IMR-90 (cell line): ENCODE results near the gene SLC6A17. TPM values are rescaled to one million over a fixed set of nuclear protein-coding genes. Genes with fewer than 3 reads are reported as not detected.

Experiments
- ATAC-seq: fragments of 200-7000 bp; cut with Tn5 transposase; 2 replicates; pipeline ENCODE4 v1.9.1; 2020; ENCODE audit warnings: low read depth, mild to moderate bottlenecking, moderate library complexity
- BruUV-seq: library from RNA; stranded (reverse); fragments of 400-500 nt; replicated peaks from 2 replicates; lab custom pipeline; 2021; lab: Mats Ljungman, UMichigan
- CTCF ChIA-PET: fragments of 300-600 bp; formaldehyde crosslinking; extraction: SDS; loops from one replicate; lab custom pipeline; 2021; ENCODE audit warnings: antibody characterized with exemption; lab: Yijun Ruan, JAX
- POLR2A ChIA-PET: fragments of 300-600 bp; sonication (Branson Sonifier 250); formaldehyde crosslinking; loops from one replicate; lab custom pipeline; 2022; ENCODE audit warnings: antibody characterized with exemption; ENCODE audit not compliant: unreplicated experiment; lab: Charles Lee
- DNase-seq: peaks from one replicate; pipeline ENCODE4 v3.0.0; 2013
- H2AFZ ChIP-seq: replicated peaks from 2 replicates; pipeline ENCODE3; 2013; ENCODE audit warnings: low read length, mild to moderate bottlenecking; ENCODE audit not compliant: poor library complexity
- H2AK5ac ChIP-seq: 2 replicates; pipeline ENCODE4 v1.6.1; 2013; ENCODE audit warnings: low read depth, low read length, inconsistent platforms
- H2AK9ac ChIP-seq: replicated peaks from 2 replicates; pipeline ENCODE3; 2013; ENCODE audit warnings: mild to moderate bottlenecking, low read depth, low read length, moderate library complexity; ENCODE audit not compliant: poor library complexity
- H2BK120ac ChIP-seq: 2 replicates; pipeline ENCODE4 v1.6.1; 2013; ENCODE audit warnings: low read depth, low read length, inconsistent platforms
- H2BK15ac ChIP-seq: 3 replicates; pipeline ENCODE4 v1.6.1; 2013; ENCODE audit warnings: low read depth, low read length, inconsistent platforms
- H2BK20ac ChIP-seq: 2 replicates; pipeline ENCODE4 v1.6.1; 2013; ENCODE audit warnings: low read depth, mild to moderate bottlenecking, inconsistent platforms, low read length, moderate library complexity
- H2BK5ac ChIP-seq: 2 replicates; pipeline ENCODE4 v1.6.1; 2013; ENCODE audit warnings: mild to moderate bottlenecking, low read depth, low read length, inconsistent platforms; ENCODE audit not compliant: poor library complexity, severe bottlenecking
- H3K14ac ChIP-seq: replicated peaks from 2 replicates; pipeline ENCODE4 v1.6.1; 2013; ENCODE audit warnings: low read depth, low read length, inconsistent platforms
- H3K18ac ChIP-seq: 2 replicates; pipeline ENCODE4 v1.6.1; 2013; ENCODE audit warnings: low read depth, low read length, control low read depth
- H3K23ac ChIP-seq: 2 replicates; pipeline ENCODE4 v1.6.1; 2013; ENCODE audit warnings: low read depth, low read length, inconsistent platforms
- H3K27ac ChIP-seq: 2 replicates; pipeline ENCODE4 v1.5.1; 2013; ENCODE audit warnings: mild to moderate bottlenecking, control low read depth, low read length; ENCODE audit not compliant: insufficient read depth
- H3K27me3 ChIP-seq: 2 replicates; pipeline ENCODE4 v1.6.1; 2013; ENCODE audit warnings: low read length; ENCODE audit not compliant: control insufficient read depth, insufficient read depth
- H3K36me3 ChIP-seq: 2 replicates; pipeline ENCODE4 v1.6.1; 2013; ENCODE audit warnings: low read length, mixed read lengths; ENCODE audit not compliant: control insufficient read depth, insufficient read depth
- H3K4ac ChIP-seq: 2 replicates; pipeline ENCODE4 v1.6.1; 2013; ENCODE audit warnings: low read depth, low read length, inconsistent platforms
- H3K4me1 ChIP-seq: 2 replicates; pipeline ENCODE4 v1.6.1; 2013; ENCODE audit warnings: low read length, mixed read lengths; ENCODE audit not compliant: control insufficient read depth, insufficient read depth
- H3K4me2 ChIP-seq: 2 replicates; pipeline ENCODE4 v1.6.1; 2013; ENCODE audit warnings: low read depth, mild to moderate bottlenecking, control low read depth, low read length, moderate library complexity
- H3K4me3 ChIP-seq: 2 replicates; pipeline ENCODE4 v1.5.1; 2013; ENCODE audit warnings: low read depth, mild to moderate bottlenecking, control low read depth, low read length, moderate library complexity; ENCODE audit not compliant: insufficient read depth
- H3K56ac ChIP-seq: 2 replicates; pipeline ENCODE4 v1.6.1; 2013; ENCODE audit warnings: low read length, inconsistent platforms; ENCODE audit not compliant: insufficient read depth; ENCODE audit errors: extremely low read depth
- H3K79me1 ChIP-seq, 2 experiments: 2 replicates each; pipeline ENCODE4 v1.6.1; 2013; ENCODE audit warnings: low read length in 2 of 2, inconsistent platforms in 1 of 2, low read depth in 1 of 2
- H3K9ac ChIP-seq: 2 replicates; pipeline ENCODE4 v1.6.1; 2013; ENCODE audit warnings: low read depth, low read length, control low read depth
- H3K9me1 ChIP-seq: 2 replicates; pipeline ENCODE4 v1.6.1; 2013; ENCODE audit warnings: low read length, inconsistent platforms; ENCODE audit not compliant: insufficient read depth
- H3K9me3 ChIP-seq: 2 replicates; pipeline ENCODE4 v1.6.1; 2013; ENCODE audit warnings: low read length; ENCODE audit not compliant: control insufficient read depth, insufficient read depth
- H4K20me1 ChIP-seq: 2 replicates; pipeline ENCODE4 v1.6.1; 2013; ENCODE audit warnings: low read length, inconsistent platforms; ENCODE audit not compliant: insufficient read depth
- H4K5ac ChIP-seq: 2 replicates; pipeline ENCODE4 v1.6.1; 2013; ENCODE audit warnings: mild to moderate bottlenecking, low read depth, low read length, control low read depth
- H4K8ac ChIP-seq, 2 experiments: 2 replicates each; pipeline ENCODE4 v1.6.1; 2013; ENCODE audit warnings: low read depth in 2 of 2, low read length in 2 of 2, control low read depth in 1 of 2, inconsistent platforms in 1 of 2
- H4K91ac ChIP-seq: 2 replicates; pipeline ENCODE4 v1.6.1; 2013; ENCODE audit warnings: low read depth, low read length, inconsistent platforms; ENCODE audit not compliant: insufficient read depth
- BHLHE40 ChIP-seq: fragments of 150-350 bp; IDR thresholded peaks from 2 replicates; pipeline ENCODE4 v1.6.1; 2016; ENCODE audit warnings: mild to moderate bottlenecking, low read depth, low read length
- CEBPB ChIP-seq: IDR thresholded peaks from 2 replicates; pipeline ENCODE4 v1.6.1; 2012; ENCODE audit warnings: low read depth, low read length, improper control_type of control experiment
- CHD1 ChIP-seq: IDR thresholded peaks from 2 replicates; pipeline ENCODE4 v1.6.1; 2012; ENCODE audit warnings: low read depth, low read length, improper control_type of control experiment
- FOS ChIP-seq: fragments of 150-350 bp; IDR thresholded peaks from 2 replicates; pipeline ENCODE4 v1.6.1; 2016; ENCODE audit warnings: low read depth, low read length
- MAFK ChIP-seq: IDR thresholded peaks from 2 replicates; pipeline ENCODE4 v1.6.1; 2012; ENCODE audit warnings: low read depth, low read length, improper control_type of control experiment
- MXI1 ChIP-seq: IDR thresholded peaks from 2 replicates; pipeline ENCODE4 v1.6.1; 2012; ENCODE audit warnings: low read depth, mild to moderate bottlenecking, low read length, moderate library complexity, borderline replicate concordance
- NFE2L2 ChIP-seq: fragments of 150-350 bp; IDR thresholded peaks from 2 replicates; pipeline ENCODE4 v1.6.1; 2016; ENCODE audit warnings: low read depth, mild to moderate bottlenecking, low read length
- POLR2A ChIP-seq: IDR thresholded peaks from 2 replicates; pipeline ENCODE4 v1.6.1; 2012; ENCODE audit warnings: mild to moderate bottlenecking, low read depth, low read length
- RAD21 ChIP-seq: IDR thresholded peaks from 2 replicates; pipeline ENCODE4 v1.6.1; 2012; ENCODE audit warnings: low read length, improper control_type of control experiment
- RCOR1 ChIP-seq: IDR thresholded peaks from 2 replicates; pipeline ENCODE4 v1.6.1; 2012; ENCODE audit warnings: mild to moderate bottlenecking, low read length, improper control_type of control experiment; ENCODE audit not compliant: insufficient replicate concordance
- RFX5 ChIP-seq: IDR thresholded peaks from 2 replicates; pipeline ENCODE4 v1.8.0; 2012; ENCODE audit warnings: low read depth, mild to moderate bottlenecking, low read length, moderate library complexity
- SMC3 ChIP-seq: fragments of 150-350 bp; IDR thresholded peaks from 2 replicates; pipeline ENCODE4 v1.6.1; 2016; ENCODE audit warnings: low read depth, mild to moderate bottlenecking, antibody characterized with exemption, low read length, moderate library complexity
- WGBS, 2 experiments: methylation state at CpG; one replicate each; pipeline versions ENCODE4 v1.1.5 to v1.1.7; 2013; ENCODE audit warnings: missing lambda C conversion rate in 2 of 2; ENCODE audit not compliant: insufficient read length in 1 of 2; ENCODE audit errors: extremely low coverage in 2 of 2; 5-methylcytosine and 5-hydroxymethylcytosine counted together
- dilution Hi-C: fragments of 300-500 bp; cut with HindIII; formaldehyde crosslinking; loops from one replicate; pipeline ENCODE4 v1.14.3; 2018; ENCODE audit warnings: low sequenced_read_pairs; ENCODE audit not compliant: unreplicated experiment
- in situ Hi-C: fragments of 300-500 bp; cut with MboI; formaldehyde crosslinking; loops from 3 replicates; pipeline ENCODE4 v1.14.3; 2019; ENCODE audit warnings: low sequenced_read_pairs, inconsistent platforms, mixed read lengths
- intact Hi-C: fragments of 100-400 bp; cut with micrococcal nuclease; formaldehyde crosslinking; loops from 2 replicates; pipeline ENCODE4 v1.10.0; 2022
- polyA plus RNA-seq, 3 experiments: library from polyadenylated mRNA; depleted of rRNA; stranded (reverse); fragments of >200 nt; gene quantifications; 2 replicates each; pipeline ENCODE4 v1.2.3, GENCODE V29; 2012; ENCODE audit warnings: low replicate concordance in 1 of 3
- total RNA-seq: library from RNA; depleted of rRNA; stranded (reverse); fragments of >200 nt; gene quantifications from 2 replicates; pipeline ENCODE4 v1.2.3, GENCODE V29; 2012
- TF ChIP-seq, protein P1 (sequence below): conservative IDR thresholded peaks from 2 replicates; pipeline ENCODE4 v1.5.1; 2012; ENCODE audit warnings: mild to moderate bottlenecking, low read depth, low read length, improper control_type of control experiment

The SLC6A17 gene
- total and polyA plus RNA-seq, 2 of the 4 experiments (the other 2 are of a cell fraction): 0.54 to 0.82 TPM

DNA sequence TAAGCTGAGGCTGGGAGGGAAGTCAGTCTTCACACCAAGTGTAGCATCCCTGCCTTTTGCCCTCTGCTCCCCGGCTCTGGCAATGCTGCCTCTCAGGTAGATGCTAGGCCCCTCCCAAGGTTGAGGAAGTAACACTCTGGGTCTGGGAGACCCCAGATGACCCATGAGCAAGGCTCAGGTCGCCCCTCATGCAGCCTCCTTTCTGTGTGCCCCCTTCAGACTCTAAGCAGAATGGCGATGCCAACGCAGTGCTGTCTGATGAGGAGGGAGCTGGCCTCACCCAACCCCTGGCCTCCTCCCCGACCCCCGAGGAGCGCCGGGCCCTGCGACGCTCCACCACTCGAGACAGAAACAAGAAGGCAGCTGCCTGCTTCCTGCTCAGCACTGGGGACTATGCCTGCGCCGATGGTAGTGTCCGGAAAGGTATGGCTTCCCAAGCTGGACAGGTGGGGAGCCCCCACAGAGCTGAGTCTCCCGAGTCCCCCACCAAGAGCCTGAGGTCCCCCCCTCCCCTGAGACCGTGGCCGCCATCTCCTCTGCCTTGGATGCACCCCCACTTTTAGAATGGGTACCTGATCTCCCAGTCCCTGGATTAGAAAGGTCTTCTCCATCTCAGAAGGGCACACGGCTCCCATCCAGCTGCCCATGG, 75.6 kb downstream of the SLC6A17 start (continued):
- TF ChIP-seq, protein P1, sequence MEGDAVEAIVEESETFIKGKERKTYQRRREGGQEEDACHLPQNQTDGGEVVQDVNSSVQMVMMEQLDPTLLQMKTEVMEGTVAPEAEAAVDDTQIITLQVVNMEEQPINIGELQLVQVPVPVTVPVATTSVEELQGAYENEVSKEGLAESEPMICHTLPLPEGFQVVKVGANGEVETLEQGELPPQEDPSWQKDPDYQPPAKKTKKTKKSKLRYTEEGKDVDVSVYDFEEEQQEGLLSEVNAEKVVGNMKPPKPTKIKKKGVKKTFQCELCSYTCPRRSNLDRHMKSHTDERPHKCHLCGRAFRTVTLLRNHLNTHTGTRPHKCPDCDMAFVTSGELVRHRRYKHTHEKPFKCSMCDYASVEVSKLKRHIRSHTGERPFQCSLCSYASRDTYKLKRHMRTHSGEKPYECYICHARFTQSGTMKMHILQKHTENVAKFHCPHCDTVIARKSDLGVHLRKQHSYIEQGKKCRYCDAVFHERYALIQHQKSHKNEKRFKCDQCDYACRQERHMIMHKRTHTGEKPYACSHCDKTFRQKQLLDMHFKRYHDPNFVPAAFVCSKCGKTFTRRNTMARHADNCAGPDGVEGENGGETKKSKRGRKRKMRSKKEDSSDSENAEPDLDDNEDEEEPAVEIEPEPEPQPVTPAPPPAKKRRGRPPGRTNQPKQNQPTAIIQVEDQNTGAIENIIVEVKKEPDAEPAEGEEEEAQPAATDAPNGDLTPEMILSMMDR: no peak

DNA sequence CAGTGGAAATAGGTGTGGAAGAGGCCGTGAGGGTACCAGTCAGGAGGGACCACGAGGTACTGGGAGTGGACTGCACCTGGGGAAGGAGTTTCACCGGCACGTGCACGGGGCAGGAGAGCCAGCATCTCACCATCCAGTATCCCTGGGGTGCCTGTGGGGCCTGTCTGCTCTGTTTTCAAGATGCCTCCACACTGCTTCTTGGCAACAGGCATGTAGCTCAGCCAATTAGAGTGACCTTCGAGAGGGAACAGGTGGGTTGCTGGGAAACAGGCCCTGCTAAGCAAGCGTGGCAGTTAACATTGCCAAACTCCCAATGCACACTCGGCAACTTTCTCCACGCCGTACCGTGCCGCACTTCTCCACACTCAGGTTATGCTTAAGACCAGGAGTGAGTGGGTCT, 77.5 kb downstream of the SLC6A17 start:
- H3K9ac ChIP-seq: no peak overlapping the region
- H3K4me2 ChIP-seq: no peak overlapping the region
- ChIA-PET POLR2A (no interaction called here), CTCF (no interaction called here)
- in situ Hi-C loops (no loop called here), intact Hi-C loops (no loop called here), dilution Hi-C loops (no loop called here)
- ATAC-seq (no peak), DNase-seq (no peak)
- H2BK20ac ChIP-seq: no peak overlapping the region
- WGBS, 2 experiments: 77% methylated on average over 4 of the region's 12 CpGs; no CpG with 5 or more reads in 1 of the 2 experiments
- H4K20me1 ChIP-seq: no peaks in the 10 kb centered on the region
- BruUV-seq: no TSS peak
- H2BK15ac ChIP-seq: no peak overlapping the region
- H3K36me3 ChIP-seq: no peaks in the 10 kb centered on the region
- H3K27ac ChIP-seq: no peak overlapping the region
- H4K91ac ChIP-seq: no peak overlapping the region
- no peak overlapping the region for H2AK5ac ChIP-seq
- H3K27me3 ChIP-seq: no peaks in the 10 kb centered on the region; the same call in 1 of the 2 replicates
- no peak overlapping the region for H2BK120ac ChIP-seq
- peak overlapping the region; percentile 65 for H2AK9ac ChIP-seq
- no peaks in the 10 kb centered on the region for H3K9me3 ChIP-seq
- no peak overlapping the region for H2BK5ac ChIP-seq
- H3K4me3 ChIP-seq: no peak overlapping the region
- no peaks in the 10 kb centered on the region for H3K9me1 ChIP-seq
- H3K14ac ChIP-seq: no peak overlapping the region
- no peak overlapping the region for H3K4ac ChIP-seq
- no peak overlapping the region for H4K5ac ChIP-seq
- H3K18ac ChIP-seq: no peak overlapping the region
- no peaks in the 10 kb centered on the region for H3K4me1 ChIP-seq
- no peaks in the 10 kb centered on the region for H3K79me1 ChIP-seq
- H3K23ac ChIP-seq: no peak overlapping the region
- no peak overlapping the region for H3K56ac ChIP-seq
- no peak overlapping the region for H2AFZ ChIP-seq
- no peak overlapping the region for H4K8ac ChIP-seq
- TF ChIP-seq BHLHE40 (no peak), MAFK (no peak), FOS (no peak), RCOR1 (no peak), RAD21 (no peak), POLR2A (no peak), NFE2L2 (no peak), CEBPB (no peak), RFX5 (no peak), CHD1 (no peak), MXI1 (no peak), SMC3 (no peak)
- TF ChIP-seq, protein P1: no peak
